HCT116 (cell line): ENCODE results near the gene CPED1.

Experiments used
- CEBPB ChIP-seq: IDR thresholded peaks from 2 replicates; pipeline ENCODE4 v1.6.1; 2012; ENCODE audit warnings: low read depth
- POLR2A ChIP-seq: IDR thresholded peaks from 2 replicates; pipeline ENCODE4 v1.7.0; 2011; ENCODE audit warnings: borderline replicate concordance; ENCODE audit not compliant: insufficient read depth, insufficient read length; ENCODE audit errors: extremely low read depth
- POLR2AphosphoS5 ChIP-seq: IDR thresholded peaks from 2 replicates; pipeline ENCODE4 v1.6.1; 2011; ENCODE audit warnings: mild to moderate bottlenecking, low read depth, low read length, moderate library complexity
- SP1 ChIP-seq: IDR thresholded peaks from 2 replicates; pipeline ENCODE4 v1.6.1; 2012; ENCODE audit warnings: low read depth
- ZNF274 ChIP-seq: fragments of 200-500 bp; sonication (Bioruptor generic); IDR thresholded peaks from 2 replicates; pipeline ENCODE4 v1.6.1; 2014; ENCODE audit warnings: mild to moderate bottlenecking, low read depth, low read length, inconsistent platforms
- TF ChIP-seq, protein P1 (sequence below), 3 experiments: fragments of 200-600 bp in 1 of 3; sonication (generic) in 1 of 3; IDR thresholded peaks in 2 of 3; conservative IDR thresholded peaks in 1 of 3; 2 replicates each; pipeline ENCODE4 v1.5.1; 2012 to 2017; ENCODE audit warnings: low read depth in 2 of 3, low read length in 2 of 3, antibody characterized with exemption in 1 of 3, borderline replicate concordance in 1 of 3, control low read depth in 1 of 3, mild to moderate bottlenecking in 1 of 3, mixed read lengths in 1 of 3, mixed run types in 1 of 3, moderate library complexity in 1 of 3; ENCODE audit not compliant: insufficient read depth in 1 of 3
- TF ChIP-seq, protein P2 (sequence below): IDR thresholded peaks from 2 replicates; pipeline ENCODE4 v1.6.1; 2012; ENCODE audit warnings: low read depth

DNA sequence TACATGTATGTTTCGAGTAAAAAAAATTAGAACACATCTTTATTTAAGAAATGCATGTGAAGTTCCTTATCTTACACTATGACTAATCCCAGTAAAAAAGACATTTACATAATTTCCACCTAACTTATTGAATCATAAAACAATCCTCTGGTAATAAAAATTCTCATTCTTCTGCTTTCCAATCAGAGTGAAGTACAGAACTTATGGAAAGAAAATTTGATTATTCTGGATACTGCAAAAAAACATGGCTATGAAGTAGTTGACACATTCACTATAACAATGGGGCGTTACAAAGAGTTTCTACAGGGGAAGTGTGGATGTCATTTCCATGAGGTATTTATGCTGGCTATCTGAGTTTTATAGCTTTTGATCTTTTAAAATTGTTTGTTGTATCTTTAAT lies 282.6 kb downstream of the CPED1 start:
- TF ChIP-seq CEBPB = no peak
- no peak for TF ChIP-seq ZNF274
- no peak for TF ChIP-seq POLR2A
- TF ChIP-seq, protein P1, sequence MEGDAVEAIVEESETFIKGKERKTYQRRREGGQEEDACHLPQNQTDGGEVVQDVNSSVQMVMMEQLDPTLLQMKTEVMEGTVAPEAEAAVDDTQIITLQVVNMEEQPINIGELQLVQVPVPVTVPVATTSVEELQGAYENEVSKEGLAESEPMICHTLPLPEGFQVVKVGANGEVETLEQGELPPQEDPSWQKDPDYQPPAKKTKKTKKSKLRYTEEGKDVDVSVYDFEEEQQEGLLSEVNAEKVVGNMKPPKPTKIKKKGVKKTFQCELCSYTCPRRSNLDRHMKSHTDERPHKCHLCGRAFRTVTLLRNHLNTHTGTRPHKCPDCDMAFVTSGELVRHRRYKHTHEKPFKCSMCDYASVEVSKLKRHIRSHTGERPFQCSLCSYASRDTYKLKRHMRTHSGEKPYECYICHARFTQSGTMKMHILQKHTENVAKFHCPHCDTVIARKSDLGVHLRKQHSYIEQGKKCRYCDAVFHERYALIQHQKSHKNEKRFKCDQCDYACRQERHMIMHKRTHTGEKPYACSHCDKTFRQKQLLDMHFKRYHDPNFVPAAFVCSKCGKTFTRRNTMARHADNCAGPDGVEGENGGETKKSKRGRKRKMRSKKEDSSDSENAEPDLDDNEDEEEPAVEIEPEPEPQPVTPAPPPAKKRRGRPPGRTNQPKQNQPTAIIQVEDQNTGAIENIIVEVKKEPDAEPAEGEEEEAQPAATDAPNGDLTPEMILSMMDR (IDR thresholded peaks at IDR 0.05 in 2 of 3, conservative IDR thresholded peaks at IDR 0.05 in 1 of 3; ENCODE audit: borderline replicate concordance in 1 of 3, insufficient read depth in 1 of 3, low read depth in 2 of 3, low read length in 2 of 3) = no peak
- TF ChIP-seq POLR2AphosphoS5 = no peak
- TF ChIP-seq, protein P2, sequence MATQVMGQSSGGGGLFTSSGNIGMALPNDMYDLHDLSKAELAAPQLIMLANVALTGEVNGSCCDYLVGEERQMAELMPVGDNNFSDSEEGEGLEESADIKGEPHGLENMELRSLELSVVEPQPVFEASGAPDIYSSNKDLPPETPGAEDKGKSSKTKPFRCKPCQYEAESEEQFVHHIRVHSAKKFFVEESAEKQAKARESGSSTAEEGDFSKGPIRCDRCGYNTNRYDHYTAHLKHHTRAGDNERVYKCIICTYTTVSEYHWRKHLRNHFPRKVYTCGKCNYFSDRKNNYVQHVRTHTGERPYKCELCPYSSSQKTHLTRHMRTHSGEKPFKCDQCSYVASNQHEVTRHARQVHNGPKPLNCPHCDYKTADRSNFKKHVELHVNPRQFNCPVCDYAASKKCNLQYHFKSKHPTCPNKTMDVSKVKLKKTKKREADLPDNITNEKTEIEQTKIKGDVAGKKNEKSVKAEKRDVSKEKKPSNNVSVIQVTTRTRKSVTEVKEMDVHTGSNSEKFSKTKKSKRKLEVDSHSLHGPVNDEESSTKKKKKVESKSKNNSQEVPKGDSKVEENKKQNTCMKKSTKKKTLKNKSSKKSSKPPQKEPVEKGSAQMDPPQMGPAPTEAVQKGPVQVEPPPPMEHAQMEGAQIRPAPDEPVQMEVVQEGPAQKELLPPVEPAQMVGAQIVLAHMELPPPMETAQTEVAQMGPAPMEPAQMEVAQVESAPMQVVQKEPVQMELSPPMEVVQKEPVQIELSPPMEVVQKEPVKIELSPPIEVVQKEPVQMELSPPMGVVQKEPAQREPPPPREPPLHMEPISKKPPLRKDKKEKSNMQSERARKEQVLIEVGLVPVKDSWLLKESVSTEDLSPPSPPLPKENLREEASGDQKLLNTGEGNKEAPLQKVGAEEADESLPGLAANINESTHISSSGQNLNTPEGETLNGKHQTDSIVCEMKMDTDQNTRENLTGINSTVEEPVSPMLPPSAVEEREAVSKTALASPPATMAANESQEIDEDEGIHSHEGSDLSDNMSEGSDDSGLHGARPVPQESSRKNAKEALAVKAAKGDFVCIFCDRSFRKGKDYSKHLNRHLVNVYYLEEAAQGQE = no peak
- no peak for TF ChIP-seq SP1
